HG02840 (cell line): ENCODE data around the gene LHFPL6.

Experiments
- ATAC-seq: cut with Tn5 transposase; IDR thresholded peaks from one replicate; pipeline ENCODE4 v1.9.1; 2021; ENCODE audit warnings: mild to moderate bottlenecking, moderate library complexity, moderate number of reproducible peaks; ENCODE audit not compliant: unreplicated experiment, low FRiP score

Gene LHFPL6

DNA sequence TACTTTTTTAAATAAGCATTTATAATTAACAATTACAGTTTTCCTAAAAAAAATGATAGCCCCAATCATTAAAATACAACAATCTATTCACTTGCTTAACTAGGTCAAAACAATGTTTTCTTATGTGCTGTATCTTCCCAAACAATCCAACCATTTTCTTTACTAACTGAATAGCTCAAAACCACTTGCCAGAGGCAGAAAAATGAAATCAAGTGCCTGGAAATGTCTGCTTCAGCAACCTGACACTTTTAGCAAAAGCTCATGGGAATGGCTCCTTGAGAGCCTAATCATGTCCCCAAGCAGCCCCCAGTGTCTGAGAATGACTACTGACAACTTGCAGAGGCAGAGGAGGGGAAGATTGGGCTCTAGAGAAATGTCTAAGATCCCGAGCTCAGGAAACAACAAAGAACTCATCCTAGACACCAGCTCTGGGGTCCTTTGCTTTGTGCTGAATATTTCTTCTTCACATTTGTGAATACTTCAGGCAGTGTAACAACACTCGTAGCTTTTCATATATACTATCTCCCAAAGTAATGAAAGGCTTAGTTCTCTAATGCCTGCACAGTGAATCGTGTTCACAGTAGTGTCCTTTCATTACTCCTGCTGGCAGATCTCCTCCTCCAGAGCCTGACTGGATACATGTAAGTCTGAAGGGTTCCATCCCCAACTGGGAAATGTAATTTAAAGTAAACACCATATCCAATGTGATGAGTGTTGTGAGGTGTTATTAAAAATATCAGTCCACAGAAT is 280.0 kb downstream of the LHFPL6 start:
- ATAC-seq: no peak

DNA sequence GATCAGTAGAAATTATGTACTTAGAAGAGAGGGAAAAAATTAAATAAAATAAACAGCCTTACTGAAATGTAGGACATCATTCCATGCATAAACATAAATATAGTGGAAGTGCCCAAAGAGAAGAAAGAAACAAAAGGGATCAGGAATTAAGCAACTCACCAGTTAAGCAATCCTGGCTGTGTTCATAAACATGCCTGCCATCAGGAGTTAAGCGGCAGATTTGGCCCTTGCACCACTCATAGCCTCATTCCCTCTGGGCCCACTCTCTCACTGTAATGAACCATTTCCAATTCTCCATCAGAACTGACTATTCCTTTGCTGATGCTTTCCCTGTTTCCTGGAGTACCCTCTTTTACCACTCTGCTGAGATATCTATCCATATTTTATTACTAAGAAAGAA is 281.4 kb downstream of the LHFPL6 start:
- ATAC-seq: no peak

DNA sequence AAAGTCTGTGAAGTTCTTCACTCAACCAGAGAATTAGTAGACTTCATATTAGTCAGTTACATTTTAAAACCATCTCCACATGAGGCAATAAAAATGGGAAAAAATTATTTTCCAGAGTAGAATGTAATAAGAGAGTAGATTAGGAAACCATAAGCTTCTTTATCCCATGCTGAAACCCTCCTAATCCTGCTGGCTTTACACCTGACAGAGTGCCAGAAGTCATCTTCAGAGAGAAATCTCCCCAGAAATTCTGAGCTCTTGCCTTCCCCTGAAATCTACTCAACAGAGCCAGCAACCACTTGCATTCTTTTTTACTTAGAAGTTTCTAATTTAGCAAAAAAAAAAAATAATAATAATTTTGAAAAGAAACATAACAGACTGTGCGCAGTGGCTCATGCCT is 284.8 kb downstream of the LHFPL6 start:
- no peak for ATAC-seq

DNA sequence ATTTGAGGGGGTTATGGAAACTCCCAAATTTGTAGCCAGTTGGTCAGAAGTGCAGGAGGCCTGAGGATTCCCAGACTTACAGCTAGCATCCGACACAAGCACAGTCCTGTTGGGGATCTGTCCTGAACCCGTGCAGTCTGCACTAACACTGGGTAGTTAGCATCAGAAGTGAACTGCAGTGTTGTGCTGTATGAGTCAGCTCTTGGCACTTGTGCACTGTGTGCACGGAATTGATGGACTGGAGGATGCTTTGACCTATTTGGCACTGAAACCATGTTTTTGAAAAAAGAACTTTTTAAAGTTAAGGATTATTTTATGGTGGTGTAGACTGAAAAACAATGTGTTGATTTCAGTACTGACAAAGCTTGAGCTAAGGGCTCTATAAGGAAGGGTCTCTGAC is 285.7 kb downstream of the LHFPL6 start:
- ATAC-seq: no peak

DNA sequence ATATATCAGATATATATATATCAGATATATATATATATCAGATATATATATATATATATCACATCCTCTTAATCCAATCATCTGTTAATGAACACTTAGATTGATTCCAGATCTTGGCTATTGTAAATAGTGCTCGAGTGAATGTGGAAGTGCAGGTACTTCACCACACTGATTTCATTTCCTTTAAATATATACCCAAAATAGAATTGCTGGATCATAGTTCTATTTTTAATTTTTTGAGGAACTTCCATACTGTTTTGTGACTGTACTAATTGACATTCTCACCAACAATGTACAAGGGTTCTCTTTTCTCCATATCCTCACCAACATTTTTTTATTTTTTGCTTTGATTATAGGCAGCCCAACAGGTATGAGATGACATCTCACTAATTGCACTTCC is 287.2 kb downstream of the LHFPL6 start:
- ATAC-seq: no peak

DNA sequence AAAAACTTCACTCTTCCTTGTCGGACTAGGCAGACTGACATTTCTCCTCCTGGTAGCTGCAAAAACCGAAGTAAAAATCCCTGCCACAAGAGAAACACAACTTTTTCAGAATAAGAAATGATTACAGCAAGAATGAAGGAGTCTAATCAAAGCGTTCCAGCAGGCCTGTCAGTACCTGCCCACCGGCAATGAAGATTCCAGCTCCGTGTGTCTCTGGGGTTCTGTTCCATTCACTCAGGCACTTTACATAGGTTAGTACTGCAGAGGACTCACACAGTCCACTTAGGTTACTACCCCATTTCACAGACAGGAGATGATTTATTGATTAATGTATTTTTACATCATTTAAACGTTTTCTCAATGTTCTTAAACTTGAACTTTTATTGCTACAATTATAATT is 289.3 kb downstream of the LHFPL6 start:
- ATAC-seq: no peak

DNA sequence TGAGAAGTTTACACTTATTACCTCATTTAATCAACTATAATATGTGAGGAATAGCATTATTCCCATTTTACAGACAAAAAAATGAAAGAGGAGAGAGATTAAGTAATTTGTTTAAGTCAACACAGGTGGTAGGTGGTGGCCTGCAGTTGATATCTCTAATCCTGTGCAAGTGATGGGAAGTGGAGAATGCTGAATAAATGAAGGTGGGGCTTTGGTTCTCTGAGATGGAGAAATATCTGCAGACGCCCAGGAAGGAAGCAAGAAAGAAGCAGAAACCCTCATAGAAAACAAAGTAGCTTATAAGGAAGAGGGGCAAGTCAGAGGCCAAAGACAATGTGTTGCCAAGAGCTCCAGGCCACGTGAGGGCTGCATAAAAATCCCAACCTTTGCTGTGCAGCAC is 290.4 kb downstream of the LHFPL6 start:
- no peak for ATAC-seq

DNA sequence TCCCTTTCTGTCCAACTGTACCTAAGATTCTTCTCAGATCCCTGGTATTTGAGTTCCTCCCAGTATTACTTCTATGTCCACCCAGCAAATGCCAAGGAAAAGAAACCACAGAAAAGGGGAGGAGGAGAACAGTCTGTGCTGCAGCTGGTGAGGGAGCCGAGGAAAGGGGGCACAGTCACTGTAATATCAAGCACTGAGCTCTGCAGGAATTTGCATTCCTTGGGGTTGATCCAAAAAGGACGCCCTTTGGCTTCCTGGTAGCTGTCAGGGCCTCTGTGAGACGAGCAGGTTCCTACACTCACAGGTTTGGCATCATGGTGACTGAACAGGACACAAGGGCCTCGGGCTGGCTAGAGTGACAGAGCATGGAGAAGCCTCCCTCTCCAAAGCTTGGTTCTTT is 291.4 kb downstream of the LHFPL6 start:
- ATAC-seq: no peak

DNA sequence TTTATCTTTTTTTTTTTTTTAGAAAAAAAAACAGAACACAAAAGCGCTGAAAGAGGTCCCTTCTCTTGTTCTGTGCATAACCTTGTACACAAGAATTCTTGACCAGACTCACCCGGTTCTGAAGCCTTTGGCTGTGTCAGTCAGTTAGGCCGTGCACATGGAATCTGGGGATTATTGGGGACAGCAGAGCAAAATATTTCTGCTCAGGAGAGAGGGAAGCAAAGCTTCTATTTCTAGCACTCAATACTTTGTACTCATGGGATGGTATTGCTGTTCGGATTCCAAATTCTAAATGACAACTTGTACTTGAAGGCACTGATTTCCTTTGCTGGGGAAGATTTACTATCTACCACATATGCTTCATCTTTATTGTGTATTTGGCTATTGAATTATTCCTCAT is 292.0 kb downstream of the LHFPL6 start:
- ATAC-seq: no peak

DNA sequence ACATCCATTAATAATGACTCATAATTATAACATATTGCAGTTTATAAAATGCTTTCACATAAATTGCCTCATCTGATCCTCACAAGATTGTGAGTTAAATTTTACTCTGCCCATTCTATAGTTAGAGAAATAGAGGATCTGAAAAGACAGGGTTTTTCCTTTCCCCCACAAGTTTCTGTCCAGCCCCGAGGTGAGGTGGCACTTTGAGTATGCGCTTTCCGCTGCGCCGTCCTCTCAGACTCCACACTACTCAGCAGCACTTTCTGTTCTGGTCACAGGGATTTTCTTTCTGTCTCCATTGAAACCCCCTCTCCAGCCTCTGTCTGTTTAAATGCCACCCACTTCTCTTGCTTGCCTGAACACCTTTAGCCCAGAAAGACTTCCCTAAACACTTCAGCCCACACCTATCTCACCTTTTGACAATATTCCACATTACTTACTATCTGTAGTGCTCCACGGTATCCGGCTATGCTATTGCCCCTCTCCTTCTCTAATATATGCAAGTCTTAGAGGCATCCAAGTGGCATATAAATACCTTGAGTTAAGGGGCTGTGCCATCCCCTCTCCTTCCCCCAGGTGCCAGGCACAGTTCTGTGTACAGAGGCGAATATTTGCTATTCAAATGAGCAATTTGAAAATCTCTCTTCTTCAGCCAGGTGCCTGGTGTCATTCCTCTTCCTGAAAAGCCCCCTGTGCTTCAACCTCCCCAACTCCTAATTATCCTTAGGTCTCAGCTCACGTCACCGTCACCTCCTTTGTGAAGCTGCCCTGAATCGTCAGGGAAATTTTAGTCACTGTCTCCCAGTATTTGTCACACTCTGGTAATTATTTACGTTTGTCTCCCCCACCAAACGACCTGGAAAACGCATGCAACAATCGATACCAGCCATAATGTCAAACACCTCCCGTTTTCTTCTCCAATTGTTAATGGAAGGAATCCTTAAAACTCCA is 296.1 kb downstream of the LHFPL6 start:
- peak; percentile 95 for ATAC-seq

DNA sequence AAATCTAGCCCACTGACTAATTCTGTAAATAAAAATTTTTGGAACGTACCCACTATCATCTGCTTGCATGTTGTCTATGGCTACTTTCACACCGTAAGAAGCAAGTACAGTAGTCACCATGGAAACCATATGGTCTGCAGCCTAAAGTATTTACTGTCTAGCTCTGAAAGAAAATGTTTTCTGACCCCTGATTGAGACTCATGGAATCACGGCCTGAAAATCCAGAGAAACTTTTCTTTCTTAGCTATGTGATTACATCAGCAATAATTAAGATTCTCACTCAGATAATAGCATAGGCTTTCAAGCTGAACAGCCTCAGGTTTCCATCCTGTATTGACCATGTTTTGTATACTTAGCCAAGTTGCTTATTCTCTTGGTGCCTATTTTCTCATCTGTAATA is 300.2 kb downstream of the LHFPL6 start:
- ATAC-seq: no peak

DNA sequence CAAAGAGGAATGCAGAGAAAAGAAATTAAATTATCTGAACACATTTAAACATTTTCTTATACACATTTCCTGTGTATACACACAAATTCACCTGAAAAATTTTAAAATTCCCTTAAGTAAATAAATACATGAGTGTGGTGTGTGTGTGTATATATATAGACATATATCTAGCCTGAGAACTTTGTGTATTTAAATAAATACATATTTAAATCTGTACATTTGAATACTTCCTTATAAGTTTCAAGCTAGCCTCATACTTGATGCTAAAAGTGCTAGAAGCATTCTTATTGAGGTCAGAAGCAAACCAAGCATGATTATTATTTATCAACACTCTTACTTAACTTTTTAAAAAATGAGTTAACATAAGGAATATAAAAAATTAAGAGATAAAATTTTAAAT is 304.0 kb downstream of the LHFPL6 start:
- no peak for ATAC-seq

DNA sequence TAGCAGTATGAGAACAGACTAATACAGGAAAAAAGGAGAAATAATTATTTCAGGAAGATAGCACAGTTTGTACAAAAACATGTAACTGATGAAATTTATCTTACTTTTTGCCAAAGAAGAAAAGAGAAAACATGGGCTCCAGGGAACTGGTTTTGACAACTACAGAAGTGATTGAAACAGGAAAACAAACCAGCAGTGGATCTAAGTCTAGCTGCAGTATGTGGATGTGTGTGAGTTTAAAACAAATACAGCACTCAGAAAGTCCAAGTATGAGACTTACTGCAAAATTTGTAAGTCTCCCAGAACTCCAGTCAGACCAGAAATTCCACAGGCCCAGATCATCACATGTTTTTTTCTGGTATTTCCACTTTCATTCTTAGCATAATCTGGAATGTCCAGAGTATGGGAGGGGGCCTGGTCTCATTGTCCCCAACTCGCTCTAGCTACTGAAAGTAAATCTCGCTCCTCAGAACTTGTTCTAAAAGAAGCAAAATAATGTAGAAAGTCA is 305.3 kb downstream of the LHFPL6 start:
- ATAC-seq: no peak

DNA sequence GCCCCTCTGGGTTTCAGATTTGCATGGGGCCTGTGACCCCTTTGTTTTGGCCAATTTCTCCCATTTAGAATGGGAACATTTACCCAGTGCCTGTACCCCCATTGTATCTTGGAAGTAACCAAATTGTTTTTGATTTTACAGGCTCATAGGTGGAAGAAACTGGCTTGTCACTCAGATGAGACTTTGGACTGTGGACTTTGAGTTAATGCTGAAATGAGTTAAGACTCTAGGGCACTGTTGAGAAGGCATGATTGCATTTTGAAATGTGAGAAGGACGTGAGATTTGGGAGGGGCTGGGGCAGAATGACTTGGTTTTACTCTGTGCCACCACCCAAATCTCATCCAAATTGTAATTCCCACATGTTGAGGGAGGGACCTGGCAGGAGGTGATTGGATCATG is 306.0 kb downstream of the LHFPL6 start:
- ATAC-seq: no peak

DNA sequence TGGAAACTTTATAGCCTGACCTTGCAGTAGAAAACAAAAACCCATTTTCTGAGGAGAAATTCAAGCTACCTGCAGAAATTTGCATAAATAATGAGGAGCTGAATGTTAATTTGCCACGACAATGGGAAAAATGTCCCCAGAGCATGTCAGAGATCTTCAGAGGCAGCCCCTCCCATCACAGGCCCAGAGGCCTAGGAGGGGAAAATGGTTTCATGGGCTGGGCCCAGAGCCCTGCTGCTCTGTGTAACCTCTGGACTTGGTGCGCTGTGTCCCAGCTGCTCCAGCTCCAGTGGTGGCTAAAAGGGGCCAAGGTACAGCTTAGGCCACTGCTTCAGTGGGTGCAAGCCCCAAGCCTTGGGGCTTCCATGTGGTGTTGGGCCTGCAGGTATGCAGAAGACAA is 306.8 kb downstream of the LHFPL6 start:
- ATAC-seq: no peak
